GM20000 (cell line): ENCODE measurements around the gene TCF4.

ENCODE experiments used
- DNase-seq: peaks from one replicate; pipeline ENCODE4 v3.0.0; 2012; ENCODE audit warnings: low spot score
- CTCF ChIP-seq: IDR thresholded peaks from 2 replicates; pipeline ENCODE4 v1.5.1; 2012; ENCODE audit warnings: mild to moderate bottlenecking, control low read depth; ENCODE audit errors: extremely low read depth, missing control alignments

Gene TCF4

GRCh38 chr18:55234366-55235093 is 353.5 kb downstream of the TCF4 start:
- peak; percentile 60 for TF ChIP-seq CTCF
- peak; percentile 50 for DNase-seq

- no peak for DNase-seq
- TF ChIP-seq CTCF: no peak
Measured at GRCh38 chr18:55233857-55234256, 354.1 kb downstream of the TCF4 start.

GRCh38 chr18:55232506-55232905 is 355.5 kb downstream of the TCF4 start:
- no peak for TF ChIP-seq CTCF
- no peak for DNase-seq

GRCh38 chr18:55229682-55230081 is 358.3 kb downstream of the TCF4 start:
- no peak for TF ChIP-seq CTCF
- no peak for DNase-seq

- DNase-seq: no peak
Measured at GRCh38 chr18:55228707-55229106, 359.3 kb downstream of the TCF4 start.

GRCh38 chr18:55228191-55228590 is 359.8 kb downstream of the TCF4 start:
- DNase-seq: no peak
- no peak for TF ChIP-seq CTCF

More at GRCh38 chr18:55228707-55229106, 359.3 kb downstream of the TCF4 start:
- TF ChIP-seq CTCF: no peak

- DNase-seq: no peak
- no peak for TF ChIP-seq CTCF
Measured at GRCh38 chr18:55227771-55228170, 360.2 kb downstream of the TCF4 start.
